NCI-H2196 (cell line): ENCODE measurements around the gene TSKU.
A peak's percentile ranks its signal among the peaks of the same experiment; 100 is the strongest.
"Not testable (repeated sequence)": the region's sequence is repeated elsewhere in the genome, so short reads cannot be mapped to it uniquely, and the experiment has no call there.

Experiments
- DNase-seq: peaks from one replicate; lab custom pipeline; 2025; ENCODE audit not compliant: unreplicated experiment; lab: John Stamatoyannopoulos, UW

The TSKU gene

DNA sequence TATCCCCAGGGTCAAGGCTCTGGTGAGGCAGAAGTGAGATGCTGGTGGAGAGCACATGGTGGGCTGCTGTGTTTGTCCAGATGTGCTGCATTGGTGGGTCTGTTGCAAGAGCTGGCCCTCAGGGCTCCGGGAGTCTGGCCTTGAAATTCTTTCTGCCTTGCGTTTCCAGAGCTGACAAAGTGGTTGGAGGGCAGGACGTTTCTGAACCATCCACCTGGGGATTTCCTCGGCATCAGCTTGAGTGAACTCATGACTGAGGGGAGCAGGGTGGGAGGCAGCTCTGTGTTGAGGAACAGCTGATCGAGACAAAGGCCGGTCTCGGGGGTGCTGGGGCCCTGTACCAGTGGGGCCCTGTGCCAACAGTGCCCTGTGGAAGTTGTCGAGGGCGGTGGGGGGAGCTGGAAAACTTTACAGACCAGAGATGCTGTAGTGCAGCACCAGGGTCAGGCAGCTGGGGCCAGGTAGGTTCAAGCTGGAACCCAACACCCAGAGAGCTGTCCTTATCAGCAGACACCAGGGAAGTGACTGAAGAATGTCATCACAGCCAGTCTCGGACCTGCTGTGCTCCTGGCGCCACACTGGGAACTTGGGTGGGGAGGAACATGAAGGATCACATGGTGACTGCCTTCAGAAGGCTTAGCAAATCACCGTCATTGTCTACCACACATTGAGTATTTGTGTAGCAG, 4.9 kb downstream of the TSKU start:
- peak; percentile 63 for DNase-seq

DNA sequence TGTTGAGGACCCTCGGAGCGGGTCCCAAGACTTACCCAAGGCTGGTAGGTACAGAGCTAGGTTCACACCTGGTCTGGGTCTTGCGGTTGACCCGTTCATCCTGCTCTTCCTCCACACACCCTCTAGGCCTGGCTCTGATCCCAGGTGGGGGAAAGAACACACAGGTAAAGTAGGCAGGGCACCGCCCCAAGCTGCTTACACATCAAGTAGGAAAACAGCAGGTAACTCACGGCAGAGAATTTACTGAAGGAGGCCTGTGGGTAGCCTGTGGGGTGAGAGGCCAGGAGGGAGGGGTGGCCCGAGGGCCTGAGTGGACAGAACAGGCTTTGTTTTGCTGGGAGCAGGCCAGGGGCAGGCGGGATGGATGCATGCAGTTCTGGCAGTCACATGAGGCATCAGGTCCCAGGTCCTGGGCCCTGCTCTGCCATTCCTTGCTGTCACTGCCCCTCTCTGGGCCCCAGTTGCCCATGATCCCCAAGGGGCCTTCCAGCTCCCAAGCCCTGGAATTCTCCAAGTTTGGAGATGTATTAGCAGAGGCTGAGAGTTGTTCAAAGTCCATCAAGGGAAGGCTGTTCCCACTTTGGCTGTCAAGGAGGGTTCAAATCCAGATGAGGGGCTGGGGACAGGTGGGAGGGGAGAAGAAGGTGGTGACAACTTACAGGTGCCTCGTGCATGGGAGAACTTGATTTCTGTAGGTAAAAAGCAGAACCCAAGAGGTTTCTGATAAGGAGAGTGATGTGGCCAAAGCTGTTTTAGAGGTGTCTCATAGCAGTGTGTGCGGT, 5.7 kb downstream of the TSKU start:
- peak; percentile 68 for DNase-seq

DNA sequence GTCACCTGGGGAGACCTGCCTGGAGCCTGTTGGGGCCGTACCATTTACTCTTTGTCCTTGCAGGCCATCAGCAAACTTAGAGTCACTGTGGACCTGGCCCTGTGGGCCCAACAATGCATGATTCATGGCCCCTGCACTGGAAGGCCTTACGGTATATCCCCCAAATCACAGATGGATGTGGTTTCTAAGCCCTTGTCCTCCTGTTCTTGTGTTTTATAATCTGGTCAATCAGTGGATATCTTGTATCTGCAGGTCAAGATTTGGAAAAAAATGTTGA, 6.2 kb downstream of the TSKU start:
- no peak for DNase-seq

DNA sequence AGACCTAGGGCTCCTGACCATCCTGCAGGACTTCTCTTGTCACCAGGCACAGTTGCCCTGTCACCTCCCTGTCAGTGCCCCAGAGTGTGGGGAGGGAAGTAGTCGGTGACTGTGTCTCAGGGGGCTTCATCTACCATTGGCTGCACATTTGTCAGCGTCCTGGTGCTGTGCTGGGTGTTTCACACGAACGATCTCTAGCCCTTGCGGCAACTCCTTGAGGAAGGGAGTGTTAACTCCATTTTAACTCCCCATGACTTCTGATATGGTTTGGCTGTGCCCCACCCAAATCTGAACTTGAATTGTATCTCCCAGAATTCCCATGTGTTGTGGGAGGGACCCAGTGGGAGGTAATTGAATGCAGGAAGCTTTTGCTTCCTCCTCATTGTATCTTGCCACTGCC, 7.1 kb downstream of the TSKU start:
- DNase-seq: no peak

DNA sequence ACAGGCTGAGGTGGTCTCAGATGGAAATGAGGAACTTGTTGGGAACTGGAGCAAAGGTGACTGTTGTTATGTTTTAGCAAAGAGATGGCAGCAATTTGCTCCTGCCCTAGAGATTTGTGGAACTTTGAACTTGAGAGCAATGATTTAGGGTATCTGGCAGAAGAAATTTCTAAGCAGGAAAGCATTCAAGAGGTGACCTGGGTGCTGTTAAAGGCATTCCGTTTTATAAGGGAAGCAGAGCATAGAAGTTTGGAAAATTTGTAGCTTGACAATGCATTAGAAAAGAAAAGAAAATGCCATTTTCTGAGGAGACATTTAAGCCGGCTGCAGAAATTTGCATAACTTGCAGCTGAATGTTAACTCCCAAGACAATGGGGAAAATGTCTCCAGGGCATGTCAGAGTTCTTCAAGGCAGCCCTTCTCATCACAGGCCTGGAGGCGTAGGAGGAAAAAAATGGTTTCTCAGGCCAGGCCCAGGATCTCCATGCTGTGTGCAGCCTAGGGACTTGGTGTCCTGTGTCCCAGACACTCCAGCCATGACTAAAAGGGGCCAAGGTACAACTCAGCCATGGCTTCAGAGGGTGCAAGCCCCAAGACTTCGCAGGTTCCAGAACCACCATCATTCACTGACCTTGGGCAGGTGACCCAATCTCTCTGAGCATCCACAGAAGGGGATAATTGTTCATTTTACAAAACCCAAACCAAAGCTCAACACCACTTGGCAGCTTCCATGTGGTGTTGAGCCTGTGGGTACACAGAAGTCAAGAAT, 8.0 kb downstream of the TSKU start:
- not testable (repeated sequence) for DNase-seq

DNA sequence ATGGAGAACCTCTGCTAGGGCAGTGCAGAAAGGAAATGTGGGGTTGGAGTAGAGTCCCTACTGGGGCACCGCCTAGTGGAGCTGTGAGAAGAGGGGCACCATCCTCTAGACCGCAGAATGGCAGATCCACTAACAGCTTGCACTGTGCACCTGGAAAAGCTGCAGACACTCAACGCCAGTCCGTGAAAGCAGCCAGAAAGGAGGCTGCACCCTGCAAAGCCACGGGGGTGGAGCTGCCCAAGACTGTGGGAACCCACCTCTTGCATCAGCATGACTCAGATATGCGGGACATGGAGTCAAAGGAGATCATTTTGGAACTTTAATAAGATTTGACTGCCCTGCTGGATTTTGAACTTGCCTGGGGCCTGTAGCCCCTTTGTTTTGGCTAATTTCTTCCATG, 8.7 kb downstream of the TSKU start:
- no peak for DNase-seq

DNA sequence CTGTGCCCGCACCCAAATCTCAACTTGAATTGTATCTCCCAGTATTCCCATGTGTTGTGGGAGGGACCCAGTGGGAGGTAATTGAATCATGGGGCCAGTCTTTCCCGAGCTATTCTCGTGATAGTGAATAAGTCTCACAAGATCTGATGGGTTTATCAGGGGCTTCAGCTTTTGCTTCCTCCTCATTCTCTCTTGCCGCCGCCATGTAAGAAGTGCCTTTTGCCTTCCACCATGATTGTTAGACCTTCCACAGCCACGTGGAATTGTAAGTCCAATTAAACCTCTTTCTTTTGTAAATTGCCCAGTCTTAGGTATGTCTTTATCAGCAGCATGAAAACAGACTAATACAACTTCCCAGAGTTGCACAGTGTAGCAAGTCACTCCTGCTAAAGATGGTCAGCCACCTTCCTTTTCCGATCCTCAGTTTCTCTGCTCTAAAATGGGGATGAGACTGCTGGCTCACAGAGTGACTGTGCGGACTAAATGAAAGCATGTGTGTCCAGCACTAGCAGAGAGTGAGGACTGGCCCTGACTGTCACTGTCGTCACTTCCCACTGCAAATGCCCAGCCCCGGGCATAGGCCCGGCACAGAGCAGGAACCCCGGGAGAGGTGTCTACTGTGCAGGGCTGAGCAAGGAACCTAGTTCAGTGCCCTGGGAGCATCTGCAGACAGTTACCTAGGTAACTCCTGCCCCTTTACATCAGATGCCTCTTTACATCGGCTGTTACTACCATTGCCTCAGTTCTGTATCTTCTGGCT, 9.5 kb downstream of the TSKU start:
- DNase-seq: no peak

DNA sequence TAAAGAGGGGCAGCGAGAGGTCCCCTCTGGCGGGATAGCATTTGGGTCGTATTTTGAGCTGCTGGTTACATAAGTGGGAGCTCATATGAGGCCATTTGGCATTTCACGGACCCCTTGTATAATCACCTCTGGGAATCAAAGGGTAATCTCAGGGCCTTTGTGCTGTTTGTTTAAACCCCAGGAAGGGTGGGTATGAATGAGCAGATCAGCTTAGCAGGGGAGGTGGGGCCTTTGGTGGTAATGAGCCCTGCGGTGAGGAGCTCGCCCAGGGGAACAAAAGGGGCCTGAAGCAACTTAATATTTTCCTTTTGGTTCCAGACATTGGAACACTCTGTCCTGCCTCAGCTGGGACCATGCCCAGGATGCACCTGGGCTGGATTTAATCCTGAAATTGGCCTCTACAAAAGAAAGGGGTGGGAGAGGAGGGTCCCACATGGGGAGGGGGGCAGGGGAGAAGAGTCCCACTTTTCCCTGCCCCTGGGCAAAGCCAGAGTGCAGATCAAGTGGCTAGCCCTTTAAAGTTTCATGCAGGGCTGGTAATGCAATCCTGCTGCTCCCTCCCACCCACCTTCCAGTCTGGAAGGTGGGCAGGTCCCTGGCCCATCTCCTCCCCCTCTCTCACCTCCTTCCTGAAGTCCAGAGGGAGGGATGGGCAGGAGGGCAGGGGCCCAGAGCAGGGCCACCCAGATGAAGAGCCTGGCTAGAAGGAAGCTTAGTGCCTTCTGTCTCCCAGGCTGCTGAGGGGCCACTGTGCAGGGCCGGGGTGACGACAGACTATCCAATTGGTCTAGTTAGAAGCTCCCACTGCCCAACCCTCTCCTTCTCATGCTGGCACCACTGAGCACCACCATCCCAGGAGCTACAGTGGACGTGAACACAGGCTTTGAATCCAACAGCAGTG, 10.5 kb downstream of the TSKU start:
- no peak for DNase-seq

DNA sequence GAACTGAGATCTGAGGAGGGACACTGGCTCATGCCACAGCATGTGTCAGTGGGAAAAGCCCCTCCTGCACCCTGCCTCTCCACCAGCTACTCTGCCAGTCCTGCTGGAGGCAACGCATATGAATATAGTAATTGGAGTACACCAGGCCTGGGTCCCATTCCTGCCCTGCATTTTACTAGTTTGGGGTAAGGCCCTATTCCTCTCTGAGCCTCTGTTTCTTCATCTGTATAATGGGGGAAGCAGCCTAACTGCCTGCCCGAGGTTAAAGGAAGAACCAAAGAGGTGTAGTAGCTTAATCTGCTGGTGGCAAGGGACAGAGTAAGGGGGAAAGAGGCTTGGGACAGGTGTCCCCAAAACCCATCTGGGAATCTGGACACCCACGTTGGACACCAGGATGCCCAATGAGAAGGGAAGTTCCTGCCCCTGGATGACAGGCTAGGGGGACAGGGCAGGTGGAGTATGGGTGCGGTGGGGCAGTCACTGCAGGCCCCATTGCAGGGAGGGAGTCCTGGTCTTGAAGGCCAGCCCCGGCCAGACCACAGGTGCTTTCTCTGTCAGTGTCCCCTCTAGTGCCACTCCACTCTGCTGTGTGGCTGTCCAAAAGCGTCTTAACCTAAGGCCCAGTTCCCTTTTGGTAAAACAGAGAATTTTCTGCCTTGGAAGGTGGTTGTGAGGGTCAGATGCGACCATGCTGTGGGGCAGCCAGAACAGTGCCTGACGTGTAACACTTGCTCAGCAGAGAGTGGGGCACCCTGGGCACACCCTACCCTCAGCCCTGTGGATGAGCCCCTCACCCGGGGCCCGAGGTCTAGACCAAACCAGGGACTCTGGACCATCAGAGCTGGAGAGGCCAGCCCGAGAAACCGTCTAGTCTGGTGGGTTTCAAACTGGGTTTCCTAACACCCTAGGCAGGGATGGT, 11.5 kb downstream of the TSKU start:
- DNase-seq: no peak

DNA sequence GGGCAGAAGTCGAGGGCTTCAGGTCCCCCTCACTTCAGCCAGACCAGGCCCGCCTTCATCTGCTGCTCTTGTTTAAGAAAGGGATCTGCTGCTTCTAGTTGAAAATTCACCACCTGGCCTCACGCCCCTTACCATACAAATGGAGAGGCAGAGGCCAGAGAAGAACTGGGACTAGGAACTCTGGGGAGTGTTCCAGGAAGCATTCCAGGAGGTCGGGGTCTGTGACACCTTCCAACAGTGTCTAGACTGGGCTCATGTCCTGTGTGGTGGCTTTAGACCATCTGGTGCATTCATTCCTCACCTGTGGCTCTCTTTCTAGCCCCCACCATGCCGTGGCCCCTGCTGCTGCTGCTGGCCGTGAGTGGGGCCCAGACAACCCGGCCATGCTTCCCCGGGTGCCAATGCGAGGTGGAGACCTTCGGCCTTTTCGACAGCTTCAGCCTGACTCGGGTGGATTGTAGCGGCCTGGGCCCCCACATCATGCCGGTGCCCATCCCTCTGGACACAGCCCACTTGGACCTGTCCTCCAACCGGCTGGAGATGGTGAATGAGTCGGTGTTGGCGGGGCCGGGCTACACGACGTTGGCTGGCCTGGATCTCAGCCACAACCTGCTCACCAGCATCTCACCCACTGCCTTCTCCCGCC, 12.3 kb downstream of the TSKU start:
- no peak for DNase-seq

DNA sequence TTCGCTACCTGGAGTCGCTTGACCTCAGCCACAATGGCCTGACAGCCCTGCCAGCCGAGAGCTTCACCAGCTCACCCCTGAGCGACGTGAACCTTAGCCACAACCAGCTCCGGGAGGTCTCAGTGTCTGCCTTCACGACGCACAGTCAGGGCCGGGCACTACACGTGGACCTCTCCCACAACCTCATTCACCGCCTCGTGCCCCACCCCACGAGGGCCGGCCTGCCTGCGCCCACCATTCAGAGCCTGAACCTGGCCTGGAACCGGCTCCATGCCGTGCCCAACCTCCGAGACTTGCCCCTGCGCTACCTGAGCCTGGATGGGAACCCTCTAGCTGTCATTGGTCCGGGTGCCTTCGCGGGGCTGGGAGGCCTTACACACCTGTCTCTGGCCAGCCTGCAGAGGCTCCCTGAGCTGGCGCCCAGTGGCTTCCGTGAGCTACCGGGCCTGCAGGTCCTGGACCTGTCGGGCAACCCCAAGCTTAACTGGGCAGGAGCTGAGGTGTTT, 12.8 kb downstream of the TSKU start:
- no peak for DNase-seq

DNA sequence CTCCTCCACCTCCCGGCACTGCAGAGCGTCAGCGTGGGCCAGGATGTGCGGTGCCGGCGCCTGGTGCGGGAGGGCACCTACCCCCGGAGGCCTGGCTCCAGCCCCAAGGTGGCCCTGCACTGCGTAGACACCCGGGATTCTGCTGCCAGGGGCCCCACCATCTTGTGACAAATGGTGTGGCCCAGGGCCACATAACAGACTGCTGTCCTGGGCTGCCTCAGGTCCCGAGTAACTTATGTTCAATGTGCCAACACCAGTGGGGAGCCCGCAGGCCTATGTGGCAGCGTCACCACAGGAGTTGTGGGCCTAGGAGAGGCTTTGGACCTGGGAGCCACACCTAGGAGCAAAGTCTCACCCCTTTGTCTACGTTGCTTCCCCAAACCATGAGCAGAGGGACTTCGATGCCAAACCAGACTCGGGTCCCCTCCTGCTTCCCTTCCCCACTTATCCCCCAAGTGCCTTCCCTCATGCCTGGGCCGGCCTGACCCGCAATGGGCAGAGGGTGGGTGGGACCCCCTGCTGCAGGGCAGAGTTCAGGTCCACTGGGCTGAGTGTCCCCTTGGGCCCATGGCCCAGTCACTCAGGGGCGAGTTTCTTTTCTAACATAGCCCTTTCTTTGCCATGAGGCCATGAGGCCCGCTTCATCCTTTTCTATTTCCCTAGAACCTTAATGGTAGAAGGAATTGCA, 13.5 kb downstream of the TSKU start:
- DNase-seq: no peak

DNA sequence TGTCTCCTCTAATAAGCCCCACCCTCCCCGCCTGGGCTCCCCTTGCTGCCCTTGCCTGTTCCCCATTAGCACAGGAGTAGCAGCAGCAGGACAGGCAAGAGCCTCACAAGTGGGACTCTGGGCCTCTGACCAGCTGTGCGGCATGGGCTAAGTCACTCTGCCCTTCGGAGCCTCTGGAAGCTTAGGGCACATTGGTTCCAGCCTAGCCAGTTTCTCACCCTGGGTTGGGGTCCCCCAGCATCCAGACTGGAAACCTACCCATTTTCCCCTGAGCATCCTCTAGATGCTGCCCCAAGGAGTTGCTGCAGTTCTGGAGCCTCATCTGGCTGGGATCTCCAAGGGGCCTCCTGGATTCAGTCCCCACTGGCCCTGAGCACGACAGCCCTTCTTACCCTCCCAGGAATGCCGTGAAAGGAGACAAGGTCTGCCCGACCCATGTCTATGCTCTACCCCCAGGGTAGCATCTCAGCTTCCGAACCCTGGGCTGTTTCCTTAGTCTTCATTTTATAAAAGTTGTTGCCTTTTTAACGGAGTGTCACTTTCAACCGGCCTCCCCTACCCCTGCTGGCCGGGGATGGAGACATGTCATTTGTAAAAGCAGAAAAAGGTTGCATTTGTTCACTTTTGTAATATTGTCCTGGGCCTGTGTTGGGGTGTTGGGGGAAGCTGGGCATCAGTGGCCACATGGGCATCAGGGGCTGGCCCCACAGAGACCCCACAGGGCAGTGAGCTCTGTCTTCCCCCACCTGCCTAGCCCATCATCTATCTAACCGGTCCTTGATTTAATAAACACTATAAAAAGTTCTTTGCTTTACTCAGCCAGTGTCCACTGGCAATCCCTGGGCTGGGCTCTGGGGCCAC, 14.4 kb downstream of the TSKU start:
- no peak for DNase-seq

DNA sequence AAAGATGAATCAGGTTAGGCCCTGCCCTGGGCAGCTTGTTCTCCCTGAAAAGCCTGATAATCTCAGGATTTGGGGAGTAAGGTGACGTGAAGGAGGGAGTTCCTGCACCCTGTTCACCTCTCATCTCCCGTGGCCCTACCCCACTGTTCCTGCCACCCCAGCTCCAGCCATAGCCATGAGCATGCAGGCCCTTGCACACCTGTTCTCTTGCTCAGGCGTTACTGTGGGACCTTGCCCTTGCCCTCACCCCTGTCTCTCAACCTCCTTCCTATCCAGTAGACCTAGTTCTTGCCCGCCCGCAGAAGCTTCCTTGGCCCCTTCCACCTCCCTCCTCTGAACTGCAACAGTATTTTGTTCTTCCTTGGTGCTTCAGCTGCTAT, 15.0 kb downstream of the TSKU start:
- no peak for DNase-seq

DNA sequence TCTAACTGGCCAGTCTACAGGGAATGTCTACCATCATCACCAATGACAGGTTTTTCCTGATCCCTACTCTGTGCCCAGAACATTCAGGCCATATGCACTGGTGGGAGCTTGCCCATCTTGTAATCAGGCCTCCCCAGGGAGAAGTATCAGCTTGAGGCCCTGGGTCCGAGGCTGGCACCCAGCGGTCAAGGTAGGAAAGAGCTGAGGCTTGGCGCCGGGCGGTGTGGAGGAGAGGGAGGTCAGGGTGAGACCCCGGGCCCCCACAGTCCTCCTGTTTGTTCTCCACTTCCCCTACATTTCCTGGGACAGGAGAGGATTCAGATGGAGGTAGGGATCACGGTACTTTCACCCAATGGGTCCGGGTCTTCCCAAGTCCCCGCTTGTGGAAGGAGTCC, 15.5 kb downstream of the TSKU start:
- no peak for DNase-seq

DNA sequence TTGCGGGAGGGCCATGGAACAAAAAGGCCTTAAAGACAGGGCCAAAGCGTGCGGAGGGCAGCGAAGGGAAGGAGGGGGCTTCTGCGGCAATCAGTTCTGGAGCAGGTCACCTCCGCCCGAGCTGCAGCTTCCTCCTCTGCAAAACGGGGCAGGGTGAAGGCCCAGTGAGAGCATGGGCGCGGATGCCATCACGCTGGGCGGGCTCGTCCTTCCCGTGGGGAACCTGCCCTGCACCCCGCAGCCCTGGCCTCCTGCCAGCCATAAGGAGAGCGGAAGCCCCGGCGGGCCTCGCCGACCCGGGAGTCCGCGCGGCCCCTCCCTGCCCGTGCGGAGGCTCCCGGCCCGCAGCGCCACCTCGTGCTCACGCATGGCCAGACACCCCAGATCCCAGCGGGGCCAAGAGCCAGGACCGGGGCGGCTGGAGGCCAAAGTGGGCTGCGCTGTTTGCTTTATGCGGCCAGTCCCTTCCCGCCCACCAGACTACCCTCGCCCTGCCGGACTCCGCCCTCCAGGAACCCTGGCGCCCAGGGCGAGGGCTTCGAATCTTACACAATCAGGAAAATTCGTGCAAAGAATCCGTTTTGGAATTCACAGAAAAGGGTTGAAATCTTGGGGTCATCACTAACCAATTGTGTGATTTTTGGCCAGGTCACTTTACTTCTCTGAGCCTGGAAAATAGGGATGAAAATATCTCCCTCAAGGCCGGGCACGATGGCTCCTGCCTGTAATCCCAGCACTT, 16.1 kb downstream of the TSKU start:
- peak; percentile 57 for DNase-seq
